ENCODE data around the gene NELFB.

GRCh38 chr9:137270929-137271695 lies 16.0 kb downstream of the NELFB start:
- TF ChIP-seq CTCF (conservative IDR thresholded peaks at IDR 0.05; ENCODE audit: low read length) (no peak), EZH2phosphoT487 (IDR thresholded peaks at IDR 0.05; ENCODE audit: borderline replicate concordance, low read depth, low read length) (no peak)
